Left lung (tissue), 10 donors: ENCODE results near the gene MICAL3. TPM values are rescaled to one million over a fixed set of nuclear protein-coding genes. Genes with fewer than 3 reads are reported as not detected.

Source experiments
- ATAC-seq: fragments of 200-7000 bp; cut with Tn5 transposase; one replicate; pipeline ENCODE4 v1.9.1; 2020; ENCODE audit warnings: moderate library complexity
- DNase-seq, 4 donors: peaks; one replicate each; pipeline ENCODE4 v3.0.0-alpha.2; 2013 to 2020
- H3K27ac ChIP-seq, 2 donors: fragments of 200-600 bp; sonication (generic) in 1 of 2; one replicate each; pipeline versions ENCODE4 v1.5.0 to v1.8.0; 2020 to 2021
- H3K27me3 ChIP-seq, 2 donors: fragments of 200-600 bp; sonication (generic) in 1 of 2; one replicate each; pipeline versions ENCODE4 v1.5.0 to v1.8.0; 2020 to 2021
- H3K36me3 ChIP-seq, 2 donors: fragments of 200-600 bp; sonication (generic) in 1 of 2; one replicate each; pipeline versions ENCODE4 v1.5.0 to v1.8.0; 2020 to 2021
- H3K4me1 ChIP-seq, 2 donors: fragments of 200-600 bp; one replicate each; pipeline ENCODE4 v1.8.0; 2021
- H3K4me3 ChIP-seq, 2 donors: fragments of 200-600 bp; sonication (generic) in 1 of 2; one replicate each; pipeline versions ENCODE4 v1.5.0 to v1.8.0; 2020 to 2021; ENCODE audit warnings: mild to moderate bottlenecking in 1 of 2
- H3K9me3 ChIP-seq, 2 donors: fragments of 200-600 bp; sonication (generic) in 1 of 2; one replicate each; pipeline versions ENCODE4 v1.5.0 to v1.8.0; 2020 to 2021
- CTCF ChIP-seq, 2 donors: fragments of 200-600 bp; sonication (generic) in 1 of 2; IDR thresholded peaks; one replicate each; pipeline versions ENCODE4 v1.5.0 to v1.8.0; 2021; ENCODE audit warnings: antibody characterized with exemption in 2 of 2
- intact Hi-C, 2 donors: fragments of 100-400 bp; cut with DNase I; formaldehyde crosslinking; loops; one replicate each; pipeline versions ENCODE4 v1.11.2 to v1.14.2; 2022
- polyA plus RNA-seq, 6 donors: library from polyadenylated mRNA; unstranded; fragments of 120-200 nt; gene quantifications; one replicate each; pipeline ENCODE4 v1.2.1, GENCODE V29; 2013; ENCODE audit not compliant: insufficient read length in 6 of 6
- total RNA-seq, 2 donors: library from RNA; stranded (reverse); fragmentation: NEBNext Ultra II Directional; extraction: Animal tissue kit (Norgen Biotek cat#: 25700); gene quantifications; one replicate each; pipeline ENCODE4 v1.2.1, GENCODE V29; 2021
- donor health status: DM: no; HTN: yes; CAD: no.
- donor health status: DM: no; HTN: no; CAD: no.

Gene MICAL3
- total and polyA plus RNA-seq, 8 donors, result 24.9 to 64.8 (median 56.2) TPM

- no peaks in the 10 kb centered on the region for H3K27me3 ChIP-seq
- ATAC-seq, result peak; percentile 50
- no peak overlapping the region for H3K27ac ChIP-seq
- peaks cover 0 to 22% of the 10 kb centered on the region in 2 donors for H3K36me3 ChIP-seq
- intact Hi-C loops, result no loop called here
- no peak for TF ChIP-seq CTCF (IDR thresholded peaks at IDR 0.05)
- H3K4me1 ChIP-seq, result no peaks in the 10 kb centered on the region
- no peak overlapping the region for H3K4me3 ChIP-seq
- peak in 1 of 4 donors; percentile 69 for DNase-seq
- H3K9me3 ChIP-seq, result no peaks in the 10 kb centered on the region
Observed at GRCh38 chr22:17792854-17793434, 231.4 kb downstream of the MICAL3 start.

- TF ChIP-seq CTCF (IDR thresholded peaks at IDR 0.05), result no peak
- peaks cover 0 to 22% of the 10 kb centered on the region in 2 donors for H3K36me3 ChIP-seq
- no peak for ATAC-seq
Observed at GRCh38 chr22:17792299-17792698, 232.1 kb downstream of the MICAL3 start.

GRCh38 chr22:17791196-17791595, 233.2 kb downstream of the MICAL3 start:
- no peaks in the 10 kb centered on the region for H3K27me3 ChIP-seq
- no peaks in the 10 kb centered on the region for H3K9me3 ChIP-seq
- intact Hi-C loops, result no loop called here
- TF ChIP-seq CTCF (IDR thresholded peaks at IDR 0.05), result no peak
- peaks cover 0 to 22% of the 10 kb centered on the region in 2 donors for H3K36me3 ChIP-seq
- H3K27ac ChIP-seq, result no peak overlapping the region
- H3K4me3 ChIP-seq, result no peak overlapping the region
- DNase-seq (no peak), ATAC-seq (no peak)
- no peaks in the 10 kb centered on the region for H3K4me1 ChIP-seq

More at GRCh38 chr22:17792299-17792698, 232.1 kb downstream of the MICAL3 start:
- Histone ChIP-seq H3K27me3 (no peaks in the 10 kb centered on the region), H3K9me3 (no peaks in the 10 kb centered on the region), H3K4me3 (no peak overlapping the region), H3K4me1 (no peaks in the 10 kb centered on the region), H3K27ac (no peak overlapping the region)
- no peak for DNase-seq
- intact Hi-C loops, result no loop called here

GRCh38 chr22:17789379-17790200, 234.8 kb downstream of the MICAL3 start:
- TF ChIP-seq CTCF (IDR thresholded peaks at IDR 0.05), result no peak
- H3K4me1 ChIP-seq, result peaks cover 0 to 3% of the 10 kb centered on the region in 2 donors
- H3K36me3 ChIP-seq, result peaks cover 0 to 22% of the 10 kb centered on the region in 2 donors
- H3K27me3 ChIP-seq, result no peaks in the 10 kb centered on the region
- ATAC-seq, result no peak
- no peaks in the 10 kb centered on the region for H3K9me3 ChIP-seq
- intact Hi-C loops, result no loop called here
- H3K27ac ChIP-seq, result no peak overlapping the region
- no peak for DNase-seq
- no peak overlapping the region for H3K4me3 ChIP-seq
